Activated naive CD4-positive, alpha-beta T cell treated with Interleukin-2 at 50 U/mL for 16 hours (primary cell): Measurements from ENCODE around the gene CDIPT.
A peak's percentile ranks its signal among the peaks of the same experiment; 100 is the strongest.
"Not testable (repeated sequence)": the region's sequence is repeated elsewhere in the genome, so short reads cannot be mapped to it uniquely, and the experiment has no call there.

Source experiments
- DNase-seq: peaks from one replicate; pipeline ENCODE4 v3.0.0-alpha.2; 2020

CDIPT gene

GRCh38 chr16:29857133-29857760, 5.8 kb downstream of the CDIPT start:
- no peak for DNase-seq

DNA sequence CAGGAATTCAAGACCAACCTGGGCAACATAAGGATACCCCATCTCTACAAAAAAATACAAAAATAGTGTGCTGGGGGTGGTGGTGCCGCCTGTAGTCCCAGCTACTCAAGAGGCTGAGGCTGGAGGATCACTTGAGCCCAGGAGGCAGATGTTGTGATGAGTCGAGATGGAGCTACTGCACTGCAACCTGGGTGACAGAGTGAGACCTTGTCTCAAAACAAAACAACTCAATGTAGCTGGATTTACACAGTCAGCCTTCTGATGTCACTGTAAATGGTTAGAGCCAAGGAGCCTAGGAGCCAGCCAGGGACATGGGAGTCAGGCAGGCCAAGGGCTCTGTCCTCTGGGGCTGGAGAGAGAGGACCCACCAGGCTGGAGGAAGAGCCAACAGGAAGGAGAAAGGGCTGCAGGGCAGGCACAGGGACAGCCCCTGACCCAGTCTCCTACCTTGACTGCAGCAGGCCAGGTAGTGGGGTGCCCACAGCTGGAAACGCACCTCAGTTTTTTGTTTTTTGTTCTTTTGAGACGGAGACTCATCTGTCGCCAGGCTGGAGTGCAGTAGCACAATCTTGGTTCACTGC, 8.4 kb downstream of the CDIPT start:
- DNase-seq = no peak

GRCh38 chr16:29852654-29853053, 10.4 kb downstream of the CDIPT start:
- DNase-seq = no peak

- DNase-seq = no peak
Observed at GRCh38 chr16:29850998-29851397, 12.0 kb downstream of the CDIPT start.

- DNase-seq = no peak
Observed at GRCh38 chr16:29849505-29849904, 13.5 kb downstream of the CDIPT start.

- peak; percentile 80 for DNase-seq
Observed at GRCh38 chr16:29848420-29849297, 14.4 kb downstream of the CDIPT start.

DNA sequence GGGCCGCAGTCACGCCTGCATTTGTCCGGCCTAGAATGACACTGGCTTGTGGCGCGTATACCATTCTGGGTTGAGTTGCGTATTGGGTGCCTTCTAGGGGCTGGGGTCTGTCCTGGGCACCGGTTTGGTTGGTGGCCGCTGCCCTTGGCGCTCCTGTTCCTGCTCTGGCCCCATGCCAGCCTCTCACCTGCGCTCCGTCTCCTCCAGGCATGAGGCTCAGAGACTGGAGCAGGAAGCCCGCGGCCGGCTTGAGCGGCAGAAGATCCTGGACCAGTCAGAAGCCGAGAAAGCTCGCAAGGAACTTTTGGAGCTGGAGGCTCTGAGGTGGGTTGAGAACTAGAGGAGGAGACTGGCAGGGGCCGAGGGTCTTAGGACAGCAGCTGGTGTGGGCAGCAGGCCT, 17.4 kb downstream of the CDIPT start:
- no peak for DNase-seq

GRCh38 chr16:29844575-29845331, 18.3 kb downstream of the CDIPT start:
- DNase-seq = no peak

GRCh38 chr16:29843931-29844330, 19.1 kb downstream of the CDIPT start:
- no peak for DNase-seq

GRCh38 chr16:29842732-29843346, 20.2 kb downstream of the CDIPT start:
- no peak for DNase-seq

- DNase-seq = no peak
Observed at GRCh38 chr16:29841631-29842030, 21.4 kb downstream of the CDIPT start.

- no peak for DNase-seq
Observed at GRCh38 chr16:29840240-29840639, 22.8 kb downstream of the CDIPT start.

DNA sequence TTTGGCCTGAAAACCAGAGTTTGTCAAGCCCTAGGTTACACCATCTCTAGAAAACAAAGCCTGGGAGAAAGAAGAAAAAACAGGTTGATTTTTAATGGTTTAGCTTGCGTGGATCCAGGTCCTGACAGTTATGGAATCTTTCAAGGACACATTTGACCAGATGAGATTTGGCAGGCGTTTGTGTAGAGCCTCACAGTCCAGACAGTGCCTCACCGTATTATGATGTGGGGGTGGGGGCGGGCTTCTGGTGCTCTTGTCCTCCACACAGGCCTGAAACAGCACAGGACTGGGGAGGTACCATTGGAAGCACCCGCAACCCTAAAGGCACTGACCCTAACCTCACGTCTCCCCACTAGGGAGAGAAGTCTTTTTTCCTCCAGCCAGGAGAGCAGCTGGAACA, 23.2 kb downstream of the CDIPT start:
- no peak for DNase-seq

DNA sequence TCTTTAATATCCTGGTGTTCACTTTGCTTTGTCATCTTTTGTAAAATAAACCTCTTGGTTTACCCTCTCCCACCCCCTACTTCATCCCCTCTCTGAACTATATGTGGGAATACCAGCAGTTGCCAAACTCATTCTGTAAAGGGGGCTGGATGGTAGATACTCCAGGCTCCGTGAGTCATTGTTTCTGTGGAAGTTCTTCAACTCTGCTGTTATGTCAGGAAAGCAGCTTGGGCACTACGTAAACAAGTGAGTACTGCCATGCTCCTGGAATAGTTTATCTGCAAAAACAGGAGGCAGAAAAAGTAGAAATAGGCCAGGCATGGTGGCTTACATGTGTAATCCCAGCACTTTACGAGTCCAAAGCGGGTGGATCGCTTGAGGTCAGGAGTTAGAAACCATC, 25.2 kb downstream of the CDIPT start:
- no peak for DNase-seq

GRCh38 chr16:29836623-29837022, 26.4 kb downstream of the CDIPT start:
- DNase-seq = no peak

DNA sequence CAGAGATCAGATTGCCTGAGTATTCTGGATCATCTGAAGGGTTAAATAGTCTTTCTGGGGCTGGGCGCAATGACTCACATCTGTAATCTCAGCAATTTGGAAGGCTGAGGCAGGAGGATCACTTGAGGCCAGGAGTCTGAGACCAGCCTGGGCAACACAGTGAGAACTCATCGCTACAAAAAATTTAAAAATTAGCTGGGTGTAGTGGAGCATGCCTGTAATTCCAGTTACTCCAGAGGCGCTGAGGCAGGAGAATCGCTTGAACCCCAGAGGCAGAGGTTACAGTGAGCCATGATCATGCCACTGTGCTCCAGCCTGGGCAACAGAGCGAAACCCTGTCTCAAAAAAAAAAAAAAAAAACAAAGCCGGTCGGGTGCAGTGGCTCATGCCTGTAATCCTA, 27.1 kb downstream of the CDIPT start:
- DNase-seq = no peak

- no peak for DNase-seq
Observed at GRCh38 chr16:29834079-29834478, 28.9 kb downstream of the CDIPT start.

DNA sequence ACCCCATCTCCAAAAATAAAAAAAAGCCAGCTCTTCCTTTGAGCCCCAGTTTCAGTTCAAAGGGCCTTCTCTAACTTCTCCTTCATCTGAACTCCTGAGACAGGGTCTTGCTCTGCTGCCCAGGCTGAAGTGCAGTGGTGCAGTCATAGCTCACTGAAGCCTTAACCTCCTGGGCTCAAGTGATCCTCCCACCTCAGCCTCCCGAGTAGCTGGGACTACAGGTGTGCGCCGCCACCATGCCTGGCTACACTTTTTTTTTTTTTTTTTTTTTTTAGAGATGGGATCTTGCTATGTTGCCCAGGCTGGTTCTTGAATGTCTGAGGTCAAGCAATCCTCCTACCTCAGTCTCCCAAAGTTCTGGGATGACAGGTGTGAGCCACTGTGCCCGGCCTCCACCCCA, 29.8 kb downstream of the CDIPT start:
- DNase-seq = not testable (repeated sequence)

DNA sequence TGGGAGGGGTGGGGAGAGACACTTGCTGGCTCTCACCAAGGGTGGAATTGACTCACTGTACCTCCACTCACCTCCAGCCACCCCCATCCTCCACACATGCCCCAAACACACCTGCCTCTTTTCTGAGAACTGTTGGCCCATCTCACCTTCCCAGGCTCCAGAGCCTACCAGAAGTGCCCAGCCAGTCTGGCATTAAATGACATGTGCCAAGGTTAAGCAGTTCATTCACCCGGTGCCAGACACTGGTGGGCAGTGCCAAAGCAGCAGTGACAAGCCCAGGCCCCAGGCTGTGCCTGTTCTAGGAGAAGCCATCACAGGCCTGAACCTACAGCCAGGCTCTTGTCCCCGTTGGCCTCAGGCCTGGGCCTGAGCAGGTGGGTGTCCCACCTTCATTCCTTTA, 31.5 kb downstream of the CDIPT start:
- DNase-seq = no peak

GRCh38 chr16:29830774-29831173, 32.3 kb downstream of the CDIPT start:
- no peak for DNase-seq

DNA sequence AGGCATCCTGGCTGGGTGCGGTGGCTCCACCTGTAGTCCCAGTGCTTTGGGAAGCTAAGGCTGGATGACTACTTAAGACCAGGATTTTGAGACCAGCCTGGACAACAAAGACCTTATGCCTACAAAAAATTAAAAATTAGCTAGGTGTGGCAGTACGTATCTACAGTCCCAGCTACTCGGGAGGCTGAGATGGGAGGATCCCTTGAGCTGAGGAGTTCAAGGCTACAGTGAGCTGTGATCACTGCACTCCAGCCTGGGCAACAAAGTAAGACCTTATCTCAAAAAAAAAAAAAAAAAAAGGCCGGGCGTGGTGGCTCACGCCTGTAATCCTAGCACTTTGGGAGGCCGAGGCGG, 36.7 kb downstream of the CDIPT start:
- no peak for DNase-seq

- peak; percentile 53 for DNase-seq
Observed at GRCh38 chr16:29825145-29826044, 37.6 kb downstream of the CDIPT start.
